ENCODE results near the gene NEK10. TPM values are rescaled to one million over a fixed set of nuclear protein-coding genes. Genes with fewer than 3 reads are reported as not detected.

NEK10 gene
- total RNA-seq, 4 donors from 2014 or later, result 0.65 to 2.6 (median 1.2) TPM

DNA sequence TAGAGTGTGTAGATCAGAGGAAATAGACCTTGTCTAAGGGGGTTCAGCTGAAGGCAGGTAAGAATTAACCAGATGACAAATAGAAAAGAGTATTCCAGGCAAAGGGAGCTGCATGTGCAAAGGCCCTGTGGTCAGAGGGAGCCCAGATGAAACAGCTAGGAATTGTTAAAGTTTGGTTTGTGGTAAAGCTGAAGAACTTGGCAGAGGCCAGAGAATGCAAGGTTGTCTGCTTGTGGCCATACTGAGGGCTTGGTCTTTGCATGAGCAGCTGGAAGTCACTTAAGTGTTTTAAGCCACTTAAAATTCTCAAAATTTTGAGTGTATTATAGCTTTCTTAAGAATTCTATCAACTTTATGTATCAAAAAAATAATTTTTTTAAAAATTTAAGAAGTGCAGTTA is 116.5 kb downstream of the NEK10 start:
- TF ChIP-seq CTCF (IDR thresholded peaks at IDR 0.05), result no peak
- ATAC-seq (ENCODE audit: low FRiP score) (no peak), DNase-seq (ENCODE audit: low spot score) (no peak)

DNA sequence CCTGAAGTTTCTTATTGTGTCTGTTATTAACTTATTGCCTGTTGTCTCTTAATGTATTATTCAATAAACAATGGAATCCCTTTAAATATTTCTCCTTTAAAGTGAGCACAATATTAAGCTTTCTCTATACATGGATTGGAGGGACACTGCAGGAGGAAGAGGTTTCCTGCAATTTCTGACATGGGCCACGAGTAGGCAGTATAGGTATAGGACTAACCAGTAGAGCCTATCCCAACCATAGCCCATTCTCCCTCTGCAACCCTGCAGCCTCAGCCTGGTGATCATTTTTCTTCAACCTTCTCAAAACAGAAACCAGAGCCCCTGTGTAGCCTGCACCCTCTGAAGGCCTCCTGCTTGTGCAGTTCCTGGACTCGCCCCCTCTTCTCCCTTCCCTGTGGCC is 124.8 kb downstream of the NEK10 start:
- ATAC-seq (ENCODE audit: low FRiP score) (no peak), DNase-seq (ENCODE audit: low spot score) (no peak)
- no peak for TF ChIP-seq CTCF (IDR thresholded peaks at IDR 0.05)

DNA sequence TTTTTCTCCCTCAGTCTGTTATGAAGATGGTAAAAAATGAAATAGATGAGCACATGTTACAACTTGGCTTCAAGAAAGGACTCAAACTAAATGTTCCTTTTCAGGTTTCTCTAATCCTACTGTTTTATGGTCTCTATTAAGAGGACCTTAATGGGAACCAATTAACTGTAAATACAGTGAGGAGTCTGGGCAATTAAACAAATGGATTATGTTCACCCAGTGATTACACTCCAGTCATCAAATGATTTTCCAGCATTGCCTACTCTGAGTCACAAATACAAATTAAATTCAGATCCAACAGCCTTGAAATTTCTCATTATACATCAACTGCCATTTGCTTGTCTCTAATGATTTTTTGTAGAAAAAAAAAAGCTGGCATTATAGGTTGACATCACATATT is 129.2 kb downstream of the NEK10 start:
- TF ChIP-seq CTCF (IDR thresholded peaks at IDR 0.05), result no peak
- DNase-seq (ENCODE audit: low spot score) (no peak), ATAC-seq (ENCODE audit: low FRiP score) (no peak)

DNA sequence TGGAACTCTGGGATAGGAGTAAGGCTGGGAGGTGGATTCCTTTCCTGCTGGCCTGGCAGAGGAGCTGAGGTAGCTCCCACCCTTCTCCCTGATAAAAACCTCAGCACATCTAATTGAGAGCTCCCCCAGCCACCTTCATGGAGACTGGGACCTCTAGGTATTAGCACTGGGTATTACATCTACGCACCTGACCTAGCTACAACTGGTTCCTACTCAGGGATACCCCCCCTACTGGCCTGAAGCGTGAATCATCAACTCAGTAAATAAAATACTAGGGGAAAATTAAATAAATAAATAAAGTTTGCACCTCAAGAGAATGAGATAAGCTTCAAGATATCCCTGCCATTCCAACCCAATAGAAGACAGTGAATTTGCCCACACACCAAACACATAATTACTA is 140.4 kb downstream of the NEK10 start:
- no peak for DNase-seq (ENCODE audit: low spot score)
- ATAC-seq (ENCODE audit: low FRiP score), result no peak
- no peak for TF ChIP-seq CTCF (IDR thresholded peaks at IDR 0.05)

DNA sequence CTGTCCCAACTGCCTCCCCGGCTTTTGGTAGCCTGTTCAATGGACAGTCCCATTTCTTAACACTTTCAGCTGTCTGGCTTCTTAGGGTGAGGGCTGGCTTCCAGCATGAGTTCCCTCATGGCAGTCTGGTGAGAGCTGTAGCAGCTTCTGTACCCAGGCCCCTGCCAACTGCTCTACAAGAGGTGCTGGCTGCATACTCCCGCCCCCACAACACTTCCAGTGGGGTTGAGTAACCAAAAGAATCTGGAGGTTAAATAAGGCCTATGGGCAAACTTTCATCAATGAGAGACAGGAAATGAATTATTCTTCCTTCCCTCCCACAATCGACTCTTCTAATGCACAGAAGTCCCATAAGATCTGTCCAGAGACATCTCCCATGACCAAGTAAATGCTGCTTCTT is 145.0 kb downstream of the NEK10 start:
- no peak for TF ChIP-seq CTCF (IDR thresholded peaks at IDR 0.05)
- DNase-seq (ENCODE audit: low spot score), result no peak
- ATAC-seq (ENCODE audit: low FRiP score), result no peak

DNA sequence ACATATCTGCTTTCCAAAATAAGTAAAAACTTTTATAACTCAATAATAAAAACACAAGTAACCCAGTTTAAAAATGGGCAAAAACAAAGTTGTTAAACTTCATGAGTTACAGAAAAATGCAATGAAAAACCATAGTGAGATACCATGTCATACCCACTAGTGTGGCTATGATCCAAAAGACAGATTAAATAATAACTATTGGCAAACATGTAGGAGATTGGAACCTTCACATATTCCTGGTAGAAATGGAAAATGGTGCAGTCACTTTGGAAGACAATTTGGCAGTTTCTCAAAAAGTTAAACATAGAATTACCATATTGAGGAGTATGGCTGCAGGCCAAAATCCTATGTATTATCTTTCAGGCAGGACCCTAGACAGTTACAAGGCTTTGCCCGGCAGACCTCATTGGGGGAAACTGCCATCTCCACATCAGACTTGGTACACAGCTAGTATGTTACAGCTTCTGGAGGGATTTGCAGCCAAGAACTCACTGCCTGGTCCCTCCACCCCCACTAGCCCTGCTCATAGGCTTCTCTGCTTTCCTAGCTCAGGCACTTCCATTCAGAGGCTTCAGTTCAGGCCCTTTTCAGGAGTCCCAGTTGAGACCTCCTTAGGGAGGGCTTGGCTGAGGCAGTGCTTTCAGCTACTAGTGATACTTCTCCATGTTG is 147.8 kb downstream of the NEK10 start:
- TF ChIP-seq CTCF (IDR thresholded peaks at IDR 0.05), result no peak
- ATAC-seq (ENCODE audit: low FRiP score), result no peak
- DNase-seq (ENCODE audit: low spot score), result no peak

DNA sequence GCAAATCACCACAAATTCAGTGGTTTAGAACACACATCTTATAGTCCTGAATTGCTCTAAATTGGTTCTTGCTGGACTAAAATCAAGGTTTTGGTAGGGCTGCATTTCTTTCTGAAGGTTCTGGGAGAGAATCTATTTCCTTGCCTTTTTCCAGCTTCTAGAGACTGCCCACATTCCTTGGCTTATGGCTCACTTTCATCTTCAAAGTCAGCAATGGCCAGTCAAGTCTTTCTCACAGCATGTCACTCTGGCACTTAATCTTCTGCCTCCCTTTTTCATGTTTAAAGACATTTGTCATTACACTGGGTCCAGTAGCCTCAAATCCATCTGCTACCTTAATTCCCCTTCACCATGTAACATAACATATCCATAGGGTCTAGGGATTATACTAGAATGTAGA is 149.0 kb downstream of the NEK10 start:
- no peak for ATAC-seq (ENCODE audit: low FRiP score)
- TF ChIP-seq CTCF (IDR thresholded peaks at IDR 0.05), result no peak
- DNase-seq (ENCODE audit: low spot score), result no peak
